AG10803 (cell line): ENCODE data around the gene MYO16.

Experiments
- DNase-seq: peaks from one replicate; pipeline ENCODE4 v3.0.0; 2010; ENCODE audit warnings: low read depth
- H3K4me3 ChIP-seq: 2 replicates; pipeline ENCODE4 v1.5.1; 2011; ENCODE audit warnings: mild to moderate bottlenecking, low read length, control low read depth
- TF ChIP-seq, protein P1 (sequence below): conservative IDR thresholded peaks from 2 replicates; pipeline ENCODE4 v1.5.1; 2011; ENCODE audit warnings: mild to moderate bottlenecking, low read length, control low read depth, inconsistent platforms

Gene MYO16

DNA sequence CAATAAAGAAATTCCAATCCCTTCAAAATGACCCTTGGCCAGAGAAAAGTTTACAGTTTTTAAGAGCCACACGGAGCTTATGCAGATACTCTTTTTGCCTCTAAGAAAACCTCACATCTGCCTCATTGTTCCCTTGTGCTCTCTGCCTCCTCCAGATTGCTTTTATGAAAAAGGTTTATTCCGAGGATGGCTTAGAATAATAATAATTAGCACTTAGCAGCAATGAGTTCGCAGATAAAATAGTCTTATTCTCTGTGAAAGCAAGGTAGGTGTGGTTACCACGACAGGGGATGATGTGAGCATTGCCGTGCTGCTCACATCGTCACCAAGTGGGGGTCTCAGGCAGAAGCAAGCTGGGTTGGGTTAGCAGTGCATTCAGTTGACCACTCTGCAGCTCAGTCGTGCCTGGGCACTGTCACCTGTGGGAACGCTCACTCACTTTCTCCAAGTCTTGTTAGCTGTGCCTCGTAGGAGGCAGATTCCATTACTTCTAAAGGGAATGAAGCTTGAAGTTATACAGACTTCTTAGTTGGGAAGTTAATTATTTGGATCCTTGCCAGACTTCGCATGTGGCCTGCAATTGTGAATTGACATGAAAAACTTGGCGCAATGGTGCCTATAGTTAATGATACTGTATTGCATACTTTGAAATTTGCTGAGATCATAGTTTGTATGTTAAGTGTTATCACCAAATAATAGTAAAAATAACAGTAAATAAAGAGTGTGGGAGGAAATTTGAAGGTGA, 157.2 kb downstream of the MYO16 start:
- TF ChIP-seq, protein P1, sequence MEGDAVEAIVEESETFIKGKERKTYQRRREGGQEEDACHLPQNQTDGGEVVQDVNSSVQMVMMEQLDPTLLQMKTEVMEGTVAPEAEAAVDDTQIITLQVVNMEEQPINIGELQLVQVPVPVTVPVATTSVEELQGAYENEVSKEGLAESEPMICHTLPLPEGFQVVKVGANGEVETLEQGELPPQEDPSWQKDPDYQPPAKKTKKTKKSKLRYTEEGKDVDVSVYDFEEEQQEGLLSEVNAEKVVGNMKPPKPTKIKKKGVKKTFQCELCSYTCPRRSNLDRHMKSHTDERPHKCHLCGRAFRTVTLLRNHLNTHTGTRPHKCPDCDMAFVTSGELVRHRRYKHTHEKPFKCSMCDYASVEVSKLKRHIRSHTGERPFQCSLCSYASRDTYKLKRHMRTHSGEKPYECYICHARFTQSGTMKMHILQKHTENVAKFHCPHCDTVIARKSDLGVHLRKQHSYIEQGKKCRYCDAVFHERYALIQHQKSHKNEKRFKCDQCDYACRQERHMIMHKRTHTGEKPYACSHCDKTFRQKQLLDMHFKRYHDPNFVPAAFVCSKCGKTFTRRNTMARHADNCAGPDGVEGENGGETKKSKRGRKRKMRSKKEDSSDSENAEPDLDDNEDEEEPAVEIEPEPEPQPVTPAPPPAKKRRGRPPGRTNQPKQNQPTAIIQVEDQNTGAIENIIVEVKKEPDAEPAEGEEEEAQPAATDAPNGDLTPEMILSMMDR: no peak
- no peak overlapping the region for H3K4me3 ChIP-seq
- no peak for DNase-seq

DNA sequence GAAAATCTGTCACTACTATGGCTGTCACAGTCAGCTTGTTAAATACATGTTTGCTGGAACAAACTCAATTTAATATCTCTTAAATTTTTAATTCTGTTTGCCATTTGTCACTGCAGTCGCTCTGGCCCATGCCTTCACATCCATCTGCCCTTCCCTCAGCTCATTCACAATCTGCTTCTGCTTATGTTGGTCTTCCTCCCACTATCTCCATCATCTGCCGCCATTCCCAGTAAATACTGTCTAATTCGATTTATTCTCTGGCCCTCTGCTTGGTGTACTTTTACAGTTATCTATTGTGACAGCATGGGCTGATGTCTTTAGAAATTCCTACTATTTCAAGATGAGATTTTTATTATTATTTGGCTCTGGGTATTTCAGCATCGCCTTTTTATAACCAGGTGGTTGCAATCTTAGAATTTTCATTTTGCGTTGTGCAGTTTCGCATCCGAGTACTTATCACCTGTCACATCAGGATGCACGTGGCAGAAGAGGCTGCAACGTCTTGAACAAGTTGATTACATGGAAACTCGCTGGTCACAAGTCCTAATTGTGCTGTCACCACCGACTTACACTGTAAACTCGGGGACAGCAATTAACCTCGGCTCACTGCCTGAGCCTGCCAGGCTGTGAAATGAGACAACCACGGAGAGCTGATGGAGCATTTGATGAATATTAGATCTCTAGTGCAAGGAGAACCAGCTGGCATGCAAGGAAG, 158.4 kb downstream of the MYO16 start:
- TF ChIP-seq, protein P1: no peak
- DNase-seq: no peak
- no peak overlapping the region for H3K4me3 ChIP-seq

DNA sequence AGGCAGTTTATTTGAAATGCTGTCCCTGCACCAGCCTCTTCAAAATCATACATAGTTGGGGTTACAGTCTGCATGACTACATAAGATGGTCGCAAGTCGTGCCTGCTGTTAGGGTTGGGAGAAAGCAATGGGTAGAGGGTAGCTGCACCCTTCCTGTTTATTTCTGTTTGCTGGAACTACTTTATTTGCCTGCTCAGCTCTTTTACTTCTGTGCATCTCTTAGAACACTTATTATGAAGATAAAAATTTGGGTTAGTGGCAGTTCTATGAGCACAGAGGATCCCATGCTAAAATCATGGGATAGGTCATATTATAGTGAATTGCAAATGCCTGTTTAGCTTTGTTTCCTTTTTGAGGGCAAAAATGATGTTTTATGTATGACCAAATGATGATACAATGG, 160.1 kb downstream of the MYO16 start:
- H3K4me3 ChIP-seq: no peak overlapping the region
- TF ChIP-seq, protein P1: no peak
- DNase-seq: no peak

DNA sequence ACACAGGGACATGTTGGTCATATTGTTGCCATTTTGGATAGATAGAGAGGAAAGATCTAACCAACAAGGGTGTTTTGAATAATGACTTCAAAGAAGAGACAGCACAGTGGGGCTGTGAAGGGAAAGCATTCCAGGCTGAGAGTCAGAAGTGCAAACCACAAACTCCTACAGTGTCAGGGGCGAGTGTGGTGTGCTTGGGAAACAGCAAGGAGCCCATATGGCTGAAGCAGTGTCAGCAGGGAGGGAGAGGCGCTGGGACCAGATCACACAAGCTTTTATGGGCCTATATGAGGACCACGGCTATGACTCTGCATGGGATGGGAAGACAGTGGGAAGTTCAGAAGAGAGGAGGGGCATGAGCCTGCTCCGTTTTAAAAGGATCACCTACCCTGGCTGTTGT, 166.4 kb downstream of the MYO16 start:
- TF ChIP-seq, protein P1: no peak
- DNase-seq: no peak
- H3K4me3 ChIP-seq: no peak overlapping the region

DNA sequence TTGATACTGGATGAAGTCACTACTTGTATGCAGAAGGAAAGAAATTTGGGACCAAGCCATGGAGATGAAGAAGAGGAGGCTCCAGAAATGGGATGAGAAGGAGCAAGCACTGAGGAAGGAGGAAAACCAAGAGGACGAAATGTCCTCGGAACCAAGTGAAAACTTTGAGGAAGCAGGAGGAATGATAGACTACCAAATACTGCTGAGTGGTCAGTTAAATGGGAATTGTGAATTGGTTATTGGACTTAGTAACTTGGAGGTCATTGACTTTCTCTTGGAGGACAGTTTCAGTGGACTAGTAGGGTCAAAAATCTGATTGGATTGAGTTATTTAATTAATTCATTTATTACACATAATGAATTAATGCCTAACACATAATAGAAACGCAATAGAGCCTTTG, 167.9 kb downstream of the MYO16 start:
- H3K4me3 ChIP-seq: no peak overlapping the region
- no peak for DNase-seq
- TF ChIP-seq, protein P1: no peak

DNA sequence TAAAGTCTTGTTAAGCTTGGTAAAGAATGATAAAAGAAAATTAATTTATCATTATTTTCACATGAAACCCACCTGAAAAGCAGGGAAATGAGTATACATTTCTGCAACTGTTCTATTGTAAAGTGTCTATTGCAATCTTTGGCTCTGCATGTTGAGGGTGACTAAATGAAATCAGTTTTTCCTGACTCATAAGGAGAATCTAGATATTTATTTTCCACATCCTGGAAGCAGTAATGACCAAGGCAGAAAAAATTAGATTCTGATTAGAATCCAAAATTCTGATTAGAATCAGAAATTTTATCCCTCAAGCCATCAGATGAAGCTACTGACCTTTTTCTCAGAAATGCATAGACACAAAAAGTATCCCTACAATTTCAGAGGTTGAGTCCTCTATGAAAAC, 178.4 kb downstream of the MYO16 start:
- TF ChIP-seq, protein P1: no peak
- H3K4me3 ChIP-seq: no peak overlapping the region
- DNase-seq: no peak

DNA sequence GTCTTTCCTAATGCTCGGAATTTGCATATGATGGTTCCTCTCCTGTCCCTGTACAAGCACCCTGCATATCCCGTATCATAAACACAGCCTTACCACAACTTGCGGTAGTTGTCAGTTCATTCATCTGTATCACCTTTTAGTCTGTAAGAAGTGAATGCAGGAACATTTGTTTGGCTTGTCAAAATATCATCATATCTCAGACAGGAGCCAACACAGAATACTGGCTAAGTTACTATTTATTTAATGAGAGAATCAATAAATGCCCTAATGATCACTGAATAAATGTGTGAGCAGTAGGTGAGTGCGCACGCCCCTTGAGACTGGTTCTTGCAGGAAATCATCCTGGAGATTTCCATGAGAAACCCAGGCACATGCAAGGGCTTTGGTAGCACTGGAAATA, 182.8 kb downstream of the MYO16 start:
- H3K4me3 ChIP-seq: no peak overlapping the region
- TF ChIP-seq, protein P1: no peak
- DNase-seq: no peak
